Loucy (cell line): ENCODE results near the gene CALCR.

Experiments used
- CTCF ChIP-seq: fragments of 200-600 bp; sonication (generic); conservative IDR thresholded peaks from 2 replicates; pipeline ENCODE4 v1.5.1; 2014; ENCODE audit warnings: mild to moderate bottlenecking, antibody characterized with exemption, low read length
- EZH2phosphoT487 ChIP-seq: fragments of 200-600 bp; IDR thresholded peaks from 2 replicates; pipeline ENCODE4 v1.6.1; 2018; ENCODE audit warnings: antibody characterized with exemption, mild to moderate bottlenecking, moderate library complexity, borderline replicate concordance

GRCh38 chr7:93566876-93567275 lies 7.6 kb downstream of the CALCR start:
- TF ChIP-seq CTCF: no peak
- TF ChIP-seq EZH2phosphoT487: no peak
